Endodermal cell (in vitro differentiated cells): ENCODE data around the gene LARGE1. TPM values are rescaled to one million over a fixed set of nuclear protein-coding genes. Genes with fewer than 3 reads are reported as not detected.
"Not testable (repeated sequence)": the region's sequence is repeated elsewhere in the genome, so short reads cannot be mapped to it uniquely, and the experiment has no call there.

ENCODE experiments used
- DNase-seq: peaks from one replicate; pipeline ENCODE4 v3.0.0-alpha.2; 2017
- H3K27ac ChIP-seq: 2 replicates; pipeline ENCODE4 v1.5.1; 2013; ENCODE audit warnings: mild to moderate bottlenecking, low read depth, low read length, moderate library complexity
- H3K27me3 ChIP-seq: 2 replicates; pipeline ENCODE4 v1.6.1; 2013; ENCODE audit warnings: mild to moderate bottlenecking, low read length, moderate library complexity; ENCODE audit not compliant: insufficient read depth, control insufficient read depth, poor library complexity, severe bottlenecking
- H3K36me3 ChIP-seq: 2 replicates; pipeline ENCODE4 v1.7.0; 2013; ENCODE audit warnings: mild to moderate bottlenecking, low read length, moderate library complexity; ENCODE audit not compliant: control insufficient read depth, insufficient read depth
- H3K4me1 ChIP-seq: one replicate; pipeline ENCODE4 v1.7.0; 2013; ENCODE audit warnings: low read length; ENCODE audit not compliant: control insufficient read depth, insufficient read depth
- H3K4me3 ChIP-seq: 2 replicates; pipeline ENCODE4 v1.5.1; 2013; ENCODE audit warnings: mild to moderate bottlenecking, low read length, moderate library complexity
- H3K9ac ChIP-seq: 2 replicates; pipeline ENCODE4 v1.6.1; 2013; ENCODE audit warnings: mild to moderate bottlenecking, low read length, moderate library complexity; ENCODE audit not compliant: poor library complexity, severe bottlenecking; ENCODE audit errors: extremely low read depth
- H3K9me3 ChIP-seq: 2 replicates; pipeline ENCODE4 v1.6.1; 2013; ENCODE audit warnings: mild to moderate bottlenecking, low read length, moderate library complexity; ENCODE audit not compliant: control insufficient read depth
- H3K27ac Mint-ChIP-seq: 2 replicates; pipeline ENCODE4 v1.8.0; 2020; ENCODE audit warnings: mixed read lengths
- H3K27me3 Mint-ChIP-seq: 2 replicates; pipeline ENCODE4 v1.8.0; 2021; ENCODE audit warnings: mild to moderate bottlenecking, mixed read lengths; ENCODE audit not compliant: insufficient read depth
- H3K36me3 Mint-ChIP-seq: 2 replicates; pipeline ENCODE4 v1.8.0; 2020; ENCODE audit warnings: low read depth, mixed read lengths
- H3K4me1 Mint-ChIP-seq: 2 replicates; pipeline ENCODE4 v1.8.0; 2020; ENCODE audit warnings: mixed read lengths
- H3K4me3 Mint-ChIP-seq: 2 replicates; pipeline ENCODE4 v1.8.0; 2020; ENCODE audit warnings: mild to moderate bottlenecking, moderate library complexity, mixed read lengths
- H3K9me3 Mint-ChIP-seq: 2 replicates; pipeline ENCODE4 v1.8.0; 2020; ENCODE audit warnings: mild to moderate bottlenecking, mixed read lengths
- WGBS, 2 experiments: methylation state at CpG; one replicate each; pipeline versions ENCODE4 v1.1.5 to v1.1.7; 2013; ENCODE audit warnings: missing lambda C conversion rate in 2 of 2, mixed read lengths in 1 of 2; ENCODE audit not compliant: insufficient coverage in 1 of 2, insufficient read length in 1 of 2; 5-methylcytosine and 5-hydroxymethylcytosine counted together
- total RNA-seq, 2 donors: library from RNA; stranded (reverse); fragmentation: NEBNext Ultra II Directional in 1 of 2; extraction: Animal tissue kit (Norgen Biotek cat#: 25700) in 1 of 2; gene quantifications; 2 replicates in 1 of 2; 3 replicates in 1 of 2; pipeline ENCODE4 v1.2.1, GENCODE V29; 2021
- TF ChIP-seq, protein P1 (sequence below): fragments of 200-600 bp; sonication (generic); conservative IDR thresholded peaks from 2 replicates; pipeline ENCODE4 v1.5.0; 2021; ENCODE audit warnings: antibody characterized with exemption, mild to moderate bottlenecking

The LARGE1 gene
- total RNA-seq, 2 donors from 2014 or later: 17.5 to 24.3 TPM

DNA sequence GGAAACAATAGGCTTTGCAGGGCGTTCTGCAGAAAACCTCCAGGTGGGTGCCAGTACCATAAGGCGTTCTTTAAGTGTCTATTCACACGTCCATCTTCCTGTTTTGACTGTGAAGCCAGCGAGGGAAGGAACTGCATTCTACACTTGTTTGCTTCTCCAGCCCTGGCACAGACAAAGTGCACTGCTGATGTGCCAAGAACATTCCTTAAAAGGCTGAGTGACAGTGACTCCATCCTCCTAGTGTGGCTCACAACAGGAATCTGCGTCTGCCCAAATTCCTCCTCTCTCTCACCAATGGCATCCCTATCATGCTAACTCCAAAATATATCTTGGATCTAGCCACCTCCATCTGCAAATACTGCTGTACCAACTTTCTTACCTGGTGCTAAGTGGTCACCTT, 454.7 kb downstream of the LARGE1 start:
- Mint-ChIP-seq H3K9me3 (peaks cover 17% of the 10 kb centered on the region), H3K36me3 (peaks cover 3% of the 10 kb centered on the region), H3K4me3 (no peak overlapping the region), H3K27me3 (no peaks in the 10 kb centered on the region), H3K4me1 (peaks cover 6% of the 10 kb centered on the region), H3K27ac (no peak overlapping the region)
- WGBS, 2 experiments: 90 to 93% methylated on average over 5 of the region's 5 CpGs
- no peak overlapping the region for H3K4me3 ChIP-seq
- H3K9me3 ChIP-seq: peaks cover 24% of the 10 kb centered on the region
- DNase-seq: no peak
- H3K36me3 ChIP-seq: no peaks in the 10 kb centered on the region
- TF ChIP-seq, protein P1, sequence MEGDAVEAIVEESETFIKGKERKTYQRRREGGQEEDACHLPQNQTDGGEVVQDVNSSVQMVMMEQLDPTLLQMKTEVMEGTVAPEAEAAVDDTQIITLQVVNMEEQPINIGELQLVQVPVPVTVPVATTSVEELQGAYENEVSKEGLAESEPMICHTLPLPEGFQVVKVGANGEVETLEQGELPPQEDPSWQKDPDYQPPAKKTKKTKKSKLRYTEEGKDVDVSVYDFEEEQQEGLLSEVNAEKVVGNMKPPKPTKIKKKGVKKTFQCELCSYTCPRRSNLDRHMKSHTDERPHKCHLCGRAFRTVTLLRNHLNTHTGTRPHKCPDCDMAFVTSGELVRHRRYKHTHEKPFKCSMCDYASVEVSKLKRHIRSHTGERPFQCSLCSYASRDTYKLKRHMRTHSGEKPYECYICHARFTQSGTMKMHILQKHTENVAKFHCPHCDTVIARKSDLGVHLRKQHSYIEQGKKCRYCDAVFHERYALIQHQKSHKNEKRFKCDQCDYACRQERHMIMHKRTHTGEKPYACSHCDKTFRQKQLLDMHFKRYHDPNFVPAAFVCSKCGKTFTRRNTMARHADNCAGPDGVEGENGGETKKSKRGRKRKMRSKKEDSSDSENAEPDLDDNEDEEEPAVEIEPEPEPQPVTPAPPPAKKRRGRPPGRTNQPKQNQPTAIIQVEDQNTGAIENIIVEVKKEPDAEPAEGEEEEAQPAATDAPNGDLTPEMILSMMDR: no peak
- no peaks in the 10 kb centered on the region for H3K4me1 ChIP-seq
- H3K9ac ChIP-seq: no peak overlapping the region
- H3K27ac ChIP-seq: no peak overlapping the region
- no peaks in the 10 kb centered on the region for H3K27me3 ChIP-seq

DNA sequence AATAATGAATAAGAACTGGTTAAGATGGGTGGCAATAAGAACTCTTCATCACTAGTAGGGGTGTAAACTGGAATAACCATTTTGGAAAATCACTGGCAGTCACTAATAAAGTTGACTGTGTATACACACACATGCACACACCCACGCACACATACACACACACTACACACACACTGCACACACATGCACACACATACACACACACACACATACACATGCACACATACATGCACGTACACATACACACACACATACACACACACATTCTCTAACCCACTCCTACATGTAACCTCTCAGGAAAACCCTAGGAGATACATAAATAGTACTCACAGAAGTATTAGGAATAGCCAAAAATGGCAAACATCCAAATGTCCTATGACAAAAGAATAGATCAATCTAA, 455.6 kb downstream of the LARGE1 start:
- TF ChIP-seq, protein P1: no peak
- Histone ChIP-seq H3K4me1 (no peaks in the 10 kb centered on the region), H3K27ac (no peak overlapping the region), H3K9ac (no peak overlapping the region), H3K27me3 (no peaks in the 10 kb centered on the region), H3K9me3 (peaks cover 25% of the 10 kb centered on the region), H3K4me3 (no peak overlapping the region), H3K36me3 (no peaks in the 10 kb centered on the region)
- Mint-ChIP-seq H3K27ac (no peak overlapping the region), H3K36me3 (peaks cover 3% of the 10 kb centered on the region), H3K27me3 (no peaks in the 10 kb centered on the region), H3K4me1 (peaks cover 7% of the 10 kb centered on the region), H3K4me3 (no peak overlapping the region), H3K9me3 (peaks cover 17% of the 10 kb centered on the region)
- WGBS, 2 experiments: 86 to 88% methylated on average over 1 to 2 of the region's 2 CpGs
- DNase-seq: no peak

DNA sequence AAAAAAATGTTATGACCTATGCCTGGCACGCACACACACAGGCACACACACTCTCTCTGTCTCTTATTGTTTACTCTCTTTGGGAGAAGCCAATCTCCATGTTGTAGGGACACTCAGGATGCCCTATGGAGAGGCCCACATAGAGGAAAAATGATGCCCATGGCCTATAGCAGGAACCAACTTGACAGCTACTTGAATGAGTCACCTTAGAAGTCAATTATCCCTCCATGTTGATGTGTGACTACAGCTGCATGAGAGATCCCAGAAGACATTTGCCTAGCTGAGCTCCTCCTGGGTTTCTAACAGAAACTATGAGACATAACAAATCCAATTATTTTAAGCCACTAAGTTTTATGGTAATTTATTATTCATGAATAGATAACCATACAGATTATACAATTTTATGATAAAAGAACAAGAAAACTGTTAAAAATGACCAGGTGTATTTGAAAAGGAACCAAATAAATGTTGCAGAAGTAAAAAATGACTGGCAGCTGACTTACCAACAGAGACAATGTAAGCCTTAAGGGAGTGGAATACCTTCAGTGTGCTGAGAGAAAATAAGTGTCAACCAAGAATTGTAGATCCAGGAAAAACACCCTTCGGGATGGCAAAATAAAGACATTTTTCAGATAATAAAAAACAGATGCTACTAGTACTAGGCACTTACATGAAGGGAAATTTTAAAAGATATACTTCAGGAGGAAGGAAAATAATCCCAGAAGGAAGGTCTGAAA, 458.4 kb downstream of the LARGE1 start:
- H3K9ac ChIP-seq: no peak overlapping the region
- 100% methylated on average over 1 to 2 of the region's 2 CpGs for WGBS, 2 experiments
- Mint-ChIP-seq H3K9me3 (peaks cover 17% of the 10 kb centered on the region), H3K27me3 (no peaks in the 10 kb centered on the region), H3K27ac (no peak overlapping the region), H3K36me3 (peaks cover 3% of the 10 kb centered on the region), H3K4me1 (peaks cover 9% of the 10 kb centered on the region), H3K4me3 (no peak overlapping the region)
- TF ChIP-seq, protein P1: no peak
- peaks cover 25% of the 10 kb centered on the region for H3K9me3 ChIP-seq
- H3K27me3 ChIP-seq: no peaks in the 10 kb centered on the region
- DNase-seq: no peak
- H3K4me1 ChIP-seq: no peaks in the 10 kb centered on the region
- no peak overlapping the region for H3K4me3 ChIP-seq
- no peaks in the 10 kb centered on the region for H3K36me3 ChIP-seq
- no peak overlapping the region for H3K27ac ChIP-seq

DNA sequence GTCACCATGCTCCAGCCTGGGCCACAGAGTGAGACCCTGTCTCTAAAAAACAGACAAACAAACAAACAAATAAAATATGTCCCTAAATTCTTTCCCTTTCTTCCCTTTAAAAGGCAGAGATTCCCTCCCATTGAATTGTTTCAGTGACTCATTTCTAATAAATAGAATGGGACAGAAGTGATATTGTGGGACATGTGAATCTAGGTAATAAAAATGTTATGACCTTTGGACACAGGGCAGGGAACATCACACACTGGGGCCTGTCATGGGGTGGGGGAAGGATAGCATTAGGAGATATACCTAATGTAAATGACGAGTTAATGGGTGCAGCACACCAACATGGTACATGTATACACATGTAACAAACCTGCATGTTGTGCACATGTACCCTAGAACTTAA, 459.0 kb downstream of the LARGE1 start:
- not testable (repeated sequence) for H3K36me3 ChIP-seq, H3K36me3 Mint-ChIP-seq, H3K27me3 ChIP-seq, H3K4me1 ChIP-seq, H3K4me3 Mint-ChIP-seq, H3K27ac ChIP-seq, H3K27ac Mint-ChIP-seq, DNase-seq, H3K27me3 Mint-ChIP-seq, H3K9ac ChIP-seq, H3K4me3 ChIP-seq, H3K4me1 Mint-ChIP-seq
- WGBS, 2 experiments: no CpG with 5 or more reads among the region's 1 CpG
- H3K9me3 Mint-ChIP-seq: peaks cover 17% of the 10 kb centered on the region
- H3K9me3 ChIP-seq: peaks cover 25% of the 10 kb centered on the region
